HG02885 (cell line): ENCODE measurements around the gene CHRNA5.

Experiments used
- ATAC-seq: cut with Tn5 transposase; IDR thresholded peaks from one replicate; pipeline ENCODE4 v1.9.1; 2021; ENCODE audit warnings: mild to moderate bottlenecking; ENCODE audit not compliant: unreplicated experiment, poor library complexity

The CHRNA5 gene

GRCh38 chr15:78619022-78619950 lies 54.0 kb downstream of the CHRNA5 start:
- no peak for ATAC-seq

GRCh38 chr15:78620021-78620526 lies 54.8 kb downstream of the CHRNA5 start:
- no peak for ATAC-seq

GRCh38 chr15:78620527-78621421 lies 55.5 kb downstream of the CHRNA5 start, which contains the start of gene CHRNA3:
TSS of gene CHRNA3 (minus strand) at chr15:78620996. CDS start at chr15:78620794, 202 bp downstream.
- no peak for ATAC-seq

- ATAC-seq: no peak
Measured at GRCh38 chr15:78621810-78622402, 56.6 kb downstream of the CHRNA5 start.

- ATAC-seq: no peak
Measured at GRCh38 chr15:78623786-78624497, 58.6 kb downstream of the CHRNA5 start.

- no peak for ATAC-seq
Measured at GRCh38 chr15:78624651-78625590, 59.6 kb downstream of the CHRNA5 start.

- no peak for ATAC-seq
Measured at GRCh38 chr15:78625606-78626280, 60.4 kb downstream of the CHRNA5 start.

- ATAC-seq: no peak
Measured at GRCh38 chr15:78626381-78626995, 61.2 kb downstream of the CHRNA5 start.

GRCh38 chr15:78627348-78627747 lies 62.0 kb downstream of the CHRNA5 start:
- ATAC-seq: no peak

- ATAC-seq: no peak
Measured at GRCh38 chr15:78628227-78628626, 62.9 kb downstream of the CHRNA5 start.

- ATAC-seq: no peak
Measured at GRCh38 chr15:78629031-78629715, 63.9 kb downstream of the CHRNA5 start.

GRCh38 chr15:78629716-78630065 lies 64.4 kb downstream of the CHRNA5 start:
- ATAC-seq: no peak

- no peak for ATAC-seq
Measured at GRCh38 chr15:78630886-78631633, 65.7 kb downstream of the CHRNA5 start.

- no peak for ATAC-seq
Measured at GRCh38 chr15:78633348-78633747, 68.0 kb downstream of the CHRNA5 start.

- ATAC-seq: no peak
Measured at GRCh38 chr15:78634210-78635145, 69.2 kb downstream of the CHRNA5 start.
